ENCODE data around the gene GRIK1. TPM values are rescaled to one million over a fixed set of nuclear protein-coding genes. Genes with fewer than 3 reads are reported as not detected.

GRIK1 gene
- total RNA-seq, 3 donors from 2014 or later: 0.38 to 0.41 TPM; not detected in 1

- no peaks in the 10 kb centered on the region for H3K36me3 ChIP-seq (ENCODE audit: low read depth)
- ATAC-seq: no peak
- intact Hi-C loops (cut with DNase I, micrococcal nuclease): no loop called here
- H3K4me1 ChIP-seq (ENCODE audit: low read depth): no peaks in the 10 kb centered on the region
- TF ChIP-seq, protein P1, sequence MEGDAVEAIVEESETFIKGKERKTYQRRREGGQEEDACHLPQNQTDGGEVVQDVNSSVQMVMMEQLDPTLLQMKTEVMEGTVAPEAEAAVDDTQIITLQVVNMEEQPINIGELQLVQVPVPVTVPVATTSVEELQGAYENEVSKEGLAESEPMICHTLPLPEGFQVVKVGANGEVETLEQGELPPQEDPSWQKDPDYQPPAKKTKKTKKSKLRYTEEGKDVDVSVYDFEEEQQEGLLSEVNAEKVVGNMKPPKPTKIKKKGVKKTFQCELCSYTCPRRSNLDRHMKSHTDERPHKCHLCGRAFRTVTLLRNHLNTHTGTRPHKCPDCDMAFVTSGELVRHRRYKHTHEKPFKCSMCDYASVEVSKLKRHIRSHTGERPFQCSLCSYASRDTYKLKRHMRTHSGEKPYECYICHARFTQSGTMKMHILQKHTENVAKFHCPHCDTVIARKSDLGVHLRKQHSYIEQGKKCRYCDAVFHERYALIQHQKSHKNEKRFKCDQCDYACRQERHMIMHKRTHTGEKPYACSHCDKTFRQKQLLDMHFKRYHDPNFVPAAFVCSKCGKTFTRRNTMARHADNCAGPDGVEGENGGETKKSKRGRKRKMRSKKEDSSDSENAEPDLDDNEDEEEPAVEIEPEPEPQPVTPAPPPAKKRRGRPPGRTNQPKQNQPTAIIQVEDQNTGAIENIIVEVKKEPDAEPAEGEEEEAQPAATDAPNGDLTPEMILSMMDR (IDR thresholded peaks at IDR 0.05): no peak
- H3K4me3 ChIP-seq: no peak overlapping the region
- DNase-seq: no peak
- no peaks in the 10 kb centered on the region for H3K9me3 ChIP-seq
These were observed 136.6 kb downstream of the GRIK1 start for GRCh38 chr21:29803191-29803590.

GRCh38 chr21:29801122-29801521 lies 138.7 kb downstream of the GRIK1 start:
- TF ChIP-seq, protein P1 (IDR thresholded peaks at IDR 0.05): no peak
- intact Hi-C loops (cut with DNase I, micrococcal nuclease): no loop called here
- no peak for DNase-seq
- Histone ChIP-seq H3K9me3 (no peaks in the 10 kb centered on the region), H3K4me3 (no peak overlapping the region), H3K4me1 (ENCODE audit: low read depth) (no peaks in the 10 kb centered on the region), H3K36me3 (ENCODE audit: low read depth) (no peaks in the 10 kb centered on the region)
- no peak for ATAC-seq

DNA sequence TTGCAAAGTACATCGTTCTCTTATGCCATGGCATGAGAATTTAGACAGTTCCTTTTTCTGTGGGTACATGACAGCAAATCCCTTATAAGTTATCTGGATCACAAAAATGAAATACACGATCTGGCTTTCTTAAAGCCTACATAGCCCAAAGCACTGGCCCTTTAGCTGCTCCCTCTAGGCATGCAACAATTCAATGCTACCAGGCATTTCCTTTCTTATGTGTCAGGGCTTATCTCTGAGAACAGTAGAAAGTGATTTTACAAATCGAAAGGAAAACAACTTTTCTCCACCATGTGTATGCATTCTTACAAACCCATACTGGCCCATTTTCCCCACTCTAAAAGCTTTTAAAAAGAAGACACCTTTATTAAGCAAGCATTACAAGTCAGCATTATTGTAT lies 139.7 kb downstream of the GRIK1 start:
- no peak for ATAC-seq

DNA sequence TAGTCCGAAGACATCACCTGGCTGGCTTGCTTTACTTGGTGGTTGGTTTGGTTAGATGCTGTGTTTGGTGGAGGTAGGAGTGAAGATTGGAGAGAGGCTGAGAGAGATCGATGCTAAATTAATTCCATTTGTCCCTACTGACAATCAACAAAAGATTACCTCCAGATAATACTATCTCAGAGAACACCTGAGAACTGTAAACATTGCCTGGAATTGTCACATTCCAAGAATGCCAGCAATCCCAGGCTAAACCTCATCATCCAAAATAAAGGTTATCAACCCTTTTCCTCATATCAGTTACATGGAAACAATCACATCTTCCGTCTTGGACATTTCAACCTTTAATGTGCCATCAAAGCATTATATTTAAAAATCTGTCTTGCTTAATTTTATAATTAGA lies 141.0 kb downstream of the GRIK1 start:
- intact Hi-C loops (cut with DNase I, micrococcal nuclease): no loop called here
- ATAC-seq (no peak), DNase-seq (no peak)
- H3K4me1 ChIP-seq (ENCODE audit: low read depth): no peaks in the 10 kb centered on the region
- no peaks in the 10 kb centered on the region for H3K9me3 ChIP-seq
- TF ChIP-seq, protein P1 (IDR thresholded peaks at IDR 0.05): no peak
- H3K36me3 ChIP-seq (ENCODE audit: low read depth): no peaks in the 10 kb centered on the region
- no peak overlapping the region for H3K4me3 ChIP-seq

More for the DNA sequence above, 139.7 kb downstream of the GRIK1 start:
- no peaks in the 10 kb centered on the region for H3K36me3 ChIP-seq (ENCODE audit: low read depth)
- H3K9me3 ChIP-seq: no peaks in the 10 kb centered on the region
- intact Hi-C loops (cut with DNase I, micrococcal nuclease): no loop called here
- H3K4me3 ChIP-seq: no peak overlapping the region
- DNase-seq: no peak
- H3K4me1 ChIP-seq (ENCODE audit: low read depth): no peaks in the 10 kb centered on the region
- TF ChIP-seq, protein P1 (IDR thresholded peaks at IDR 0.05): no peak

DNA sequence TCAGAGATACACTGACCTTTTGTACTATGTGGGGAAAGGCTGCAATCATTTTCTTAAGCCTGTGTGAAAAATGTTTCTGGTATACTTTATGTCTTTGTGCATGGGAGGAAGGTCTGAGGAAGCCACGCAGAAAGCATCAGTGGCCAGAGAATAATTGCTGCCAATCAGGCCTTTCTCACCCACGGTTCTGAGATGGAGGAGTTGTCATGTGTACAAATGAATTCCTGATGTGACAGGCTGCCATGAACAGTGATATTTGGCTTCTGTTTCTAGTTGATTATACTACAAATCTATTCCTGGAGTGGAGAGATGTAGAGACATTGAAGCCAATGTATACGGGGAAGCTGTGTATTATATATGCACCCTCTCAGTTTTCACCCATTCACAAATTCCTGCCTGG lies 142.6 kb downstream of the GRIK1 start:
- H3K9me3 ChIP-seq: no peaks in the 10 kb centered on the region
- TF ChIP-seq, protein P1 (IDR thresholded peaks at IDR 0.05): no peak
- no peaks in the 10 kb centered on the region for H3K4me1 ChIP-seq (ENCODE audit: low read depth)
- ATAC-seq (no peak), DNase-seq (no peak)
- H3K36me3 ChIP-seq (ENCODE audit: low read depth): no peaks in the 10 kb centered on the region
- intact Hi-C loops (cut with DNase I, micrococcal nuclease): no loop called here
- no peak overlapping the region for H3K4me3 ChIP-seq

DNA sequence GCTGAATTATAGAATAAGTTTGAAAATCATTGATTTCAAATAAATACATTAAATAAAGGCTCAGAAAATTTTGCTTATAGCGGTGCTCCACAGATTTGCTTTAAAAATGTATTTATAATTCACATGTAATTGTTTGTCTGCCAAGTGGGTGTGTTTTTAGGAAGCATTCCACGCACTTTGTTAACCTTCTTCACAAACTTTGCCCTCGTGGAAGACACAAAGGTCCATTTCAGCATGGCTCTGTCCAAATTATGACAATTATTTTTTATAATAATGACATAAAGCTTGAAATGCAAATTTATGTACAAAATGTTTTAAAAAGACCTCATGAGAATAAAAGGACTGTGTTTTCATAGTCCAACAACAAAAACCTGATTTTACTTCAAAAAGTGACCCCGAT lies 146.1 kb downstream of the GRIK1 start:
- Histone ChIP-seq H3K4me3 (no peak overlapping the region), H3K4me1 (ENCODE audit: low read depth) (no peaks in the 10 kb centered on the region), H3K9me3 (no peaks in the 10 kb centered on the region), H3K36me3 (ENCODE audit: low read depth) (no peaks in the 10 kb centered on the region)
- TF ChIP-seq, protein P1 (IDR thresholded peaks at IDR 0.05): no peak
- intact Hi-C loops (cut with DNase I, micrococcal nuclease): no loop called here
- DNase-seq: no peak
- no peak for ATAC-seq

All from mucosa of descending colon (tissue), 3 donors.